Breast epithelium (tissue), 4 donors: Measurements from ENCODE around the gene ABCC6. TPM values are rescaled to one million over a fixed set of nuclear protein-coding genes. Genes with fewer than 3 reads are reported as not detected.
"Not testable (repeated sequence)": the region's sequence is repeated elsewhere in the genome, so short reads cannot be mapped to it uniquely, and the experiment has no call there.

Experiments used
- DNase-seq, 2 donors: peaks; one replicate each; pipeline ENCODE4 v3.0.0-alpha.2; 2019; ENCODE audit warnings: low spot score in 2 of 2
- H3K27ac ChIP-seq, 2 donors: fragments of 200-600 bp; sonication (generic) in 1 of 2; one replicate each; pipeline ENCODE4 v1.5.1; 2016 to 2019; ENCODE audit warnings: mild to moderate bottlenecking in 1 of 2
- H3K27me3 ChIP-seq, 2 donors: fragments of 200-600 bp; sonication (generic) in 1 of 2; one replicate each; pipeline versions ENCODE4 v1.5.1 to v1.6.0; 2017 to 2019; ENCODE audit warnings: control low read depth in 1 of 2, mild to moderate bottlenecking in 1 of 2
- H3K36me3 ChIP-seq: fragments of 200-600 bp; one replicate; pipeline ENCODE4 v1.5.1; 2019
- H3K4me1 ChIP-seq, 2 donors: fragments of 200-600 bp; sonication (generic); one replicate each; pipeline ENCODE4 v1.5.1; 2016 to 2019; ENCODE audit warnings: control low read depth in 1 of 2
- H3K4me3 ChIP-seq, 3 donors: fragments of 200-600 bp; sonication (generic); 1 replicate in 2 of 3; 2 replicates in 1 of 3; pipeline ENCODE4 v1.5.1; 2016 to 2019; ENCODE audit warnings: mild to moderate bottlenecking in 3 of 3, moderate library complexity in 2 of 3
- H3K9me3 ChIP-seq, 2 donors: fragments of 200-600 bp; sonication (generic) in 1 of 2; one replicate each; pipeline ENCODE4 v1.5.1; 2016 to 2019; ENCODE audit warnings: control low read depth in 1 of 2
- CTCF ChIP-seq, 3 donors: fragments of 450-650 bp; IDR thresholded peaks; one replicate each; pipeline ENCODE4 v1.5.1; 2016 to 2017; ENCODE audit warnings: antibody characterized with exemption in 3 of 3, mild to moderate bottlenecking in 3 of 3, moderate library complexity in 3 of 3
- intact Hi-C: fragments of 100-400 bp; cut with DNase I; formaldehyde crosslinking; loops from one replicate; pipeline ENCODE4 v1.15.1; 2023; ENCODE audit warnings: low total_unique reads
- total RNA-seq, 3 donors: library from RNA; depleted of rRNA; stranded (reverse); fragments of >200 nt; gene quantifications; one replicate each; pipeline ENCODE4 v1.1.0, GENCODE V29; 2016

ABCC6 gene
- total RNA-seq, 3 donors from 2014 or later: 3.6 to 4.2 (median 3.8) TPM

DNA sequence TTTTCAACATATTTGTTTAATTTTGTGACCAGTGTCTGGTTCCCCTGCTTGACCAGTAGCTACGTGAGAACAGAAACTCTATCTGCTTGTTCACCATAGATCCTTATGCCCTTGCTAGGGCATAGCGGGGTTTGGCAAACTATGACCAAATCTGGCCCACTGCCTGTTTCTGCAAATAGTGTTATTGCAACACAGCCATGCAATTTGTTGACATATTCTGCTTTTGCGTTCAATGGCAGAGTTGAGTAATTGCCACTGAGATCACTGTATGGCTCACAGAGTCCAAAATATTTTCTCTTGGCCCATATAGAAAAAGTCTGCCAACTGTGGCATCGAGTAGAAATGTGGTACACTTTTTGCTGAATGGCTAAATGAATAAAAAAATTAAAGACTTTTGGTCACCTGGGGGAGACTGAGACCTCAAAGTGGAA, 9.4 kb downstream of the ABCC6 start:
- H3K9me3 ChIP-seq, H3K4me1 ChIP-seq, DNase-seq, intact Hi-C loops, H3K27ac ChIP-seq, H3K4me3 ChIP-seq, H3K27me3 ChIP-seq, H3K36me3 ChIP-seq: not testable (repeated sequence)

GRCh38 chr16:16211404-16211803, 11.9 kb downstream of the ABCC6 start:
- H3K9me3 ChIP-seq, H3K27me3 ChIP-seq, H3K27ac ChIP-seq, H3K36me3 ChIP-seq, intact Hi-C loops, DNase-seq, H3K4me1 ChIP-seq, H3K4me3 ChIP-seq: not testable (repeated sequence)

- DNase-seq, H3K27me3 ChIP-seq, H3K4me3 ChIP-seq, H3K9me3 ChIP-seq, intact Hi-C loops, H3K27ac ChIP-seq, H3K36me3 ChIP-seq, H3K4me1 ChIP-seq: not testable (repeated sequence)
Measured at GRCh38 chr16:16208461-16208860, 14.8 kb downstream of the ABCC6 start.

- H3K4me1 ChIP-seq, intact Hi-C loops, H3K4me3 ChIP-seq, H3K27me3 ChIP-seq, H3K36me3 ChIP-seq, H3K27ac ChIP-seq, H3K9me3 ChIP-seq, DNase-seq: not testable (repeated sequence)
Measured at GRCh38 chr16:16207787-16208334, 15.4 kb downstream of the ABCC6 start.

GRCh38 chr16:16207097-16207786, 16.1 kb downstream of the ABCC6 start:
- H3K4me1 ChIP-seq, H3K9me3 ChIP-seq, DNase-seq, H3K36me3 ChIP-seq, H3K27ac ChIP-seq, H3K27me3 ChIP-seq, intact Hi-C loops, H3K4me3 ChIP-seq: not testable (repeated sequence)

GRCh38 chr16:16205864-16206263, 17.4 kb downstream of the ABCC6 start:
- H3K36me3 ChIP-seq, H3K27ac ChIP-seq, H3K4me1 ChIP-seq, DNase-seq, H3K4me3 ChIP-seq, intact Hi-C loops, H3K9me3 ChIP-seq, H3K27me3 ChIP-seq: not testable (repeated sequence)

DNA sequence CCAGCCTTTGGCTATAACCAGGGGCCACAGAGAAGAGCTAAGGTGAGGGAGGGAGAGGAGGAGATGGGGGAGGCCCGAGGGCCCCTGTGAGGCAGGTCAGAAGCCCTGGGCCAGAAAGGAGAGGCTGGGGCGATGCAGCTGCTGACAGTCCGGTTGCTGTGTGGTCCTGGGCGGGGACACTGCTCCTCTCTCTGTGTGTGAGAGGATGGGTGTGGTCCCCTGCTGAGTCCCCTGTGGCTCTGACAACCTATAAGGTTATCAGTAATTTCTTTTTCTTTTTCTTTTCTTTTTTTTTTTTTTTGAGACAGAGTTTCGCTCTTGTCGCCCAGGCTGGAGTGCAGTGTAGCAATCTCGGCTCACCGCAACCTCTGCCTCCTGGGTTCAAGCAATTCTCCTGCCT, 18.7 kb downstream of the ABCC6 start:
- H3K27ac ChIP-seq, H3K27me3 ChIP-seq, H3K36me3 ChIP-seq, intact Hi-C loops, H3K4me1 ChIP-seq, H3K4me3 ChIP-seq, DNase-seq, H3K9me3 ChIP-seq: not testable (repeated sequence)

- H3K4me3 ChIP-seq, H3K4me1 ChIP-seq, DNase-seq, intact Hi-C loops, H3K36me3 ChIP-seq, H3K9me3 ChIP-seq, H3K27ac ChIP-seq, H3K27me3 ChIP-seq: not testable (repeated sequence)
Measured at GRCh38 chr16:16203494-16203893, 19.8 kb downstream of the ABCC6 start.

DNA sequence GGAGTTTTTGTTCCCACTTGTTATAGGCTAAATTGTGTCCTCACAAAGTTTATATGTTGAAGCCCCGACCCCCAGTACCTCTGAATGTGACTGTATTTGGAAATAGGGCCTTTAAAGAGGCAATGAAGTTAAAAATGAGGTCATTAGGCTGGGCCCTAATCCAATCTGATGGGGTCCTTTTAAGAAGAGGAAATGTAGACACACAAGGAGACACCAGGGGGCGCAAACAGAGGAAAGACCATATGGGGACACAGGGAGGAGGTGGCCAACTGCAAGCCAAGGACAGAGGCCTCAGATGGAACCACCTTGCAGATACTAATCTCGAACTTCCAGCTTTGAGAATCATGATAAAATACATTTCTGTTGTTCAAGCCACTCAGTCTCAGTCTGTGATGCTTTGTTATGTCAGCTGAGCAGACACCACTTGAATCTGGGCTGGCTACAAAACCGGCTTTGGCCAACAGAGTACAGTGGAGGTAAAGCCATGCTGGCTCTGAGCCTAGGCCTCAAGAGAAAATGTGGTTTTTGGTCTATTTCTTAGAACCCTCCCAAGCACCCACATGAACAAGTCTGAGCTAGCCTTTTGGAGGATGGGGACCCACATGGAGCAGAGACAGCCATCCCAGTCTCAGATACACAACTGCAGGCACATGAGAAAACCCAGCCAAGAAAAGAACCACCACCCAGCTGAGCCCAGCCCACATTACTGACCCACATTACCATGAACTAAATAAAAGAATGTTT, 20.7 kb downstream of the ABCC6 start:
- H3K9me3 ChIP-seq, H3K4me3 ChIP-seq, H3K36me3 ChIP-seq, DNase-seq, intact Hi-C loops, H3K4me1 ChIP-seq, H3K27ac ChIP-seq, H3K27me3 ChIP-seq: not testable (repeated sequence)
- TF ChIP-seq CTCF (IDR thresholded peaks at IDR 0.05): peak in 1 of 3 donors; percentile 14

- H3K36me3 ChIP-seq, intact Hi-C loops, H3K9me3 ChIP-seq, H3K4me3 ChIP-seq, H3K27me3 ChIP-seq, DNase-seq, H3K4me1 ChIP-seq, H3K27ac ChIP-seq: not testable (repeated sequence)
Measured at GRCh38 chr16:16201880-16202279, 21.4 kb downstream of the ABCC6 start.

DNA sequence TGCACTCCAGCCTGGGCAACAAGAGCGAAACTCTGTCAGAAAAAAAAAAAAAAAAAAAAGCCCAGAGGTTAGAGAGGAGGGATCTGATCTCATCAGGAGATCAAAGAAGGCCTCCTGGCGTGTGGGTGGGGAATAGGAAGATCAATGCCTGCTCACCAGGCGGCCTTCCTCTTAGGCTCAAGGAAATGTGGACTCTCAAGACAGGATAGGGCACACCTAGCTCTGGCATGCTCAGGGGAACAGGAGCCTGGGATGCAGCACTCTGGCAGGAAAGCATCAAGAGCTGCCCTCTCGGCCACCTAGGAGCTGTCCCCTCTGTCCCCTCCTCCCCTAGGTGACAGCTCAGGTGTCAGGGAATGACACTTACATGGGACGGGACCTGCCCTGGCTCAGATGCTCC, 22.9 kb downstream of the ABCC6 start:
- H3K27ac ChIP-seq, H3K9me3 ChIP-seq, intact Hi-C loops, H3K36me3 ChIP-seq, H3K4me3 ChIP-seq, H3K4me1 ChIP-seq, H3K27me3 ChIP-seq, DNase-seq: not testable (repeated sequence)

- H3K4me1 ChIP-seq, H3K27me3 ChIP-seq, intact Hi-C loops, H3K27ac ChIP-seq, DNase-seq, H3K36me3 ChIP-seq, H3K9me3 ChIP-seq, H3K4me3 ChIP-seq: not testable (repeated sequence)
Measured at GRCh38 chr16:16199428-16199827, 23.9 kb downstream of the ABCC6 start.
